HG03175 (cell line): ENCODE results near the gene HPN.
A peak's percentile ranks its signal among the peaks of the same experiment; 100 is the strongest.
"Not testable (repeated sequence)": the region's sequence is repeated elsewhere in the genome, so short reads cannot be mapped to it uniquely, and the experiment has no call there.

Experiments
- ATAC-seq: cut with Tn5 transposase; IDR thresholded peaks from one replicate; pipeline ENCODE4 v1.9.1; 2021; ENCODE audit warnings: mild to moderate bottlenecking, moderate library complexity; ENCODE audit not compliant: unreplicated experiment

Gene HPN

DNA sequence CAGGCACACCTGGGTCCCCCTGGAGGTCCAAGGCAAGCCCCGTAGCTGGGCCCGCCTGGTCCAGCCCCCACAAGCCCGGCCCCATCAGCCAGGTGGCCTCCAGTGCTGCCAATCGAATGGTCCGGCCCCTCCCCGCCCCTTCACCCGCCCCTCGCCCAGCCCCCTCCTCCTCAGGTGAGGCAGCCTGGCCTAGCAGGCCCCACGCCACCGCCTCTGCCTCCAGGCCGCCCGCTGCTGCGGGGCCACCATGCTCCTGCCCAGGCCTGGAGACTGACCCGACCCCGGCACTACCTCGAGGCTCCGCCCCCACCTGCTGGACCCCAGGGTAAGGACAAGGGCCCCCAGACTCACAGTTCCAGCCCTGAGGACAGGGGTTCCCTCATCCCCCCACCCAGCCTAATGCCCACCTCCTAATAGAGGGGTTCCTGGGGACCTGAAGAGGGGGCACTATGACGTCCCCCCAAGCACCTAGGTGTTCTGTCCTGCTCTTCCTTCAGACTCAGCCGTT is at the start of gene HPN:
Gene HPN (plus strand): TSS at position 174 of the 508 bp plus-strand sequence. CDS start 786 bp downstream, outside the sequence.
- no peak for ATAC-seq

DNA sequence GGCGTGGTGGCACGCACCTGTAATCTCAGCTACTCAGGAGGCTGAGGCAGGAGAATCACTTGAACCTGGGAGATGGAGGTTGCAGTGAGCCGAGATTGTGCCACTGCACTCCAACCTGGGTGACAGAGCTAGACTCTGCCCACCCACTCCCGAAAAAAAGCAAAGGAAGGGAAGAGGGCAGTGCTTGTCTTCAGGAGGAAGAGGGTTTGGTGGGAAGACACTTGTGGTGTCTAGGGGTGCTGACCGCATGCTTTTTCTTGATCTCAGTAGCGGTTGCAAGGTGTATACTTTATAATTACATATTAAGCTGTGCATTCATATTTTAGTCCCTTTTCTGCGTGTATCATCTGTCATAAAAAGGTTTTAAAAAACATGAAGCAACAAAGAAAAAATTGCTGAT is 48.9 kb upstream of the HPN start:
- ATAC-seq = not testable (repeated sequence)

DNA sequence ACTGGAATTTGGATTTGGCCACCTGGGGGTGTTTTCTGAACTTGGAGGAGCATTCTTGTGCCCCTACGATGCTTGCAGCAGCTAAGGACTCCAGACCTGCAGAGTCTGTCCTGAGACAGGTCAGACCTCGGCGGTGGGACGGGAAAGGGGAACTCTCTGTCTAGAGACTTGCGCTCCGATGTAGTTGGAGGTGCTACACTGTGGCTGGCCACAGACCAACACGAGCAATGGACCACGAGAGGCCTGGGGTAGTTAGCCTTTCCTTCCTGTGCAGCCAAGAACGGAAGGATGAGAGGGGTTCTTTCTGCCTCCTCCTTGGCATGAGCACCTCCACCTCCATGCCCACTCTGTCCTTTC is 47.3 kb upstream of the HPN start:
- no peak for ATAC-seq

DNA sequence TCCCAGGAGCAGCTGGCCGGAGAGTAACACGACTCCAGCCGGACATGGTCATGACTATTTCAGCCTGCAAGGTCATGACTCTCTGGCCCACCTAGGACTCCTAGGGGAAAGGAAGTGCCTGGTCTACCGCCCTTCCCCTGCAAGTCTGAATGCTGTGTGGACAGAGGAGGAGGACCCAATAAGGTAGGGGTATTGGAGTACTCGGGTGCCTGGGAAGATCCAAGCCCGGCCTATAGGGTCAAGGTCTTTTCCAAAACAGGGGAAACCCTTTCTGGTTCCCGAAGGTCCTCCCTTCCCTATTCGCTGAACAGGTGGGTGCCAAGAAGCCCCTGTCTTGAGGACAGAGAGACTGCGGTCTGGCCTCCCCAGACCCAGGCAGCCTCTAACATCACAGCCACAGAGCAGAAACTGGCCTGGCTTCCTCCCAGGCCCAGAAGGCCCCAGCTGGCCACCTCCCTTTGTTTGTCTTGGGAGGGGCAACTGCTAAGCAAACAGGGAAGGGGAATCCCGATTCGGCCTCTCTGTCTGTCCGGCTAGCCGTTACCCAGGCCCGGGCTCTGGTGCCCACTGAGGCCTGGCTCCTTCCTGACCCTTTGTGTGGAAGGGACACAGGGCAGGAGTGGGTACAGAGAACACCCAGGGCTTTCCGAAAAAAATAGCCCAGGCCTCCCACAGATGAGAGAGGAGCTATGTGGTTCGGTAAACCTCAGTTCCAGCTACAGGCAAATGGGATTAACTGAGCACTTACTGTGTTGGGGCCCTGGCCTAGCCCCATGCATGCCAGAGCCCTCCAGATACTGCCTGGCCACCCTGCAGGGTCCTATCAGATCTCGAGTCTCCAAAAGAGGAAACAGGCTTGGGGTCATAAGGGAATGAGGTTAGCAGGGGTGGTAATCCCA is 46.6 kb upstream of the HPN start:
- no peak for ATAC-seq

DNA sequence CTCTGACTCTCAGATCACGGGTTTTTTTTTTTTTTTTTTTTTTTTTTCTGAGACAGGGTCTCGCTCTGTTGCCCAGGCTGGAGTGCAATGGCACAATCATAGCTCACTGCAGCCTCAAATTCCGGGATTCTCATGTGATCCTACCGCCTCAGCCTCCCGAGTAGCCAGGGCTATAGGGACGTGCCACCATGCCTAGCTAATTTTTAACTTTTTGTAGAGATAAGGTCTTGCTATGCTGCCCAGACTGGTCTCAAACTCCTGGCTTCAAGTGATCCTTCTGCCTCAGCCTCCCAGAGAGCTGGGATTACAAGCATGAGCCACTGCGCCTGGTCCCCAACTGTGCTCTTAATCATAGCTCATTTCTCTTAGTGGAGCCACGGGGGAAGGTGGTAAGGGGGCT is 46.0 kb upstream of the HPN start:
- ATAC-seq = no peak

DNA sequence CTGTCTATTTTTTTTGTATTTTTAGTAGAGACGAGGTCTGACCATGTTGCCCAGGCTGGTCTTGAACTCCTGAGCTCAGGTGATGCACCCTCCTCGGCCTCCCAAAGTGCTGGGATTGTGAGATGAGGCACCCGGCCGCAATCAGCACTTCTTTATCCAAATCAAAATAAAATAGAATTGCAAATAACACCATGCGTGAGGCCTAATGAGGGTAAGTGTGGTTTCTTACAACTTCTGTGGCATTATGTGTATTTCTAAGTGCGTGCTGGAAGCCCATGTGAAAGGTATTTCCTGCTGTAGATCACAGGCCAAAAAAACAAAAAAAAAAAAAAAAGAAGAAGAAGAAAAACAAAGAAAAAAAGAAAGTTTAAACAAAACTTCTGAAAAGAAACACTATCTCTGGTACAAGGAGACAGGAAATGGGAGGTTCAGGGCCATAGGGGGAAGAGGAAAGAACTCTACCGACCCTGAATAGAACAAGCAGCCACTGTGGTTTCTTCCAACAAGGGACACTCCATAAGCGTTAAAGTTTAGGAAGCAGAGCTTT is 44.4 kb upstream of the HPN start:
- ATAC-seq = no peak

DNA sequence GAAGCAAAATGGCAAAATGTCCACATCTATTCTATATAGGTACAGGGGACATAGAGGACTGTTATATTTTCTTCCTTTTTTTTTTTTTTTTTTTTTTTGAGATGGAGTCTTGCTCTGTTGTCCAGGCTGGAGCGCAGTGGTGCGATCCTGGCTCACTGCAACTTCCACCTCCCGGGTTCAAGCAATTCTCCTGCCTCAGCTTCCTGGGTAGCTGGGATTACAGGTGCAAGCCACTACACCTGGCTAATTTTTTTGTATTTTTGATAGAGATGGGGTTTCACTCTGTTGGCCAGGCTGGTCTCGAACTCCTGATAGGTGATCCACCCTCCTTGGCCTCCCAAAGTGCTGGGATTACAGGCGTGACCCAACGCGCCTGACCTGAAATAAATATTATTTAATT is 43.3 kb upstream of the HPN start:
- ATAC-seq = not testable (repeated sequence)

DNA sequence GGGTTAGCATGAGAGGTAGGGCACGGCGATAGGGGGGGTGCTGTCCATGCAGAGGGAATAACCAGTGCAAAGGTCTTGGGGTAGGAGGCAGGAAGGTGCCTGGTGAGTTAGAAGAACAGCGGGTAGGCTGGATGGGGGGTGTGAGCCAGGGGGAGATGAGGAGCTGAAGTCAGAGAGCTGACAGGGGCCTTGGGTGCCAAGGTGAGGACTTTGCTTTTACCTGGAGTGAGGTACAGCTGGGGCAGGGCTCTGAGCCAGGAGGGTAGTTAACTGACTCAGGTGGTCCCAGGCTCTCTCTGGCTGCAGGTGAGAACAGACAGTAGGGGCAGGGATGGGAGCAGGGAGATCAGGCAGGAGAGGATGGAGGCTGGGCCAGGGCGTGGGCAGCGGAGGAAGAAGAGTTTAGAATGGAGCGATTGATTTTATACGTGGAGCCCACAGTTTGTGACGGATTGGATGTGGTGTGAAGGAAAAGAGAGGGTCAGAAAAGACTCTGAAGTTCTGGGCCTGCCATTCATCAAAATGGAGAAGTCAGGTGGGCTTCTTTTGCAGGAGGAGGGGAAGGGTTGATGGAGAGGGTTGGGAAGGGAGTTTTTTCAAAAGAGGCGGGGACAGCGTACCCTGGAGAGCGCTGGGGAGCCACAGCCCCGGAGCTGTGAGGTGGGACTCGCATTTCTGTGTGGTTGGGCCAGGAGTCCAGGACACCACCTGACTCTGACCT is 42.6 kb upstream of the HPN start:
- ATAC-seq = no peak

DNA sequence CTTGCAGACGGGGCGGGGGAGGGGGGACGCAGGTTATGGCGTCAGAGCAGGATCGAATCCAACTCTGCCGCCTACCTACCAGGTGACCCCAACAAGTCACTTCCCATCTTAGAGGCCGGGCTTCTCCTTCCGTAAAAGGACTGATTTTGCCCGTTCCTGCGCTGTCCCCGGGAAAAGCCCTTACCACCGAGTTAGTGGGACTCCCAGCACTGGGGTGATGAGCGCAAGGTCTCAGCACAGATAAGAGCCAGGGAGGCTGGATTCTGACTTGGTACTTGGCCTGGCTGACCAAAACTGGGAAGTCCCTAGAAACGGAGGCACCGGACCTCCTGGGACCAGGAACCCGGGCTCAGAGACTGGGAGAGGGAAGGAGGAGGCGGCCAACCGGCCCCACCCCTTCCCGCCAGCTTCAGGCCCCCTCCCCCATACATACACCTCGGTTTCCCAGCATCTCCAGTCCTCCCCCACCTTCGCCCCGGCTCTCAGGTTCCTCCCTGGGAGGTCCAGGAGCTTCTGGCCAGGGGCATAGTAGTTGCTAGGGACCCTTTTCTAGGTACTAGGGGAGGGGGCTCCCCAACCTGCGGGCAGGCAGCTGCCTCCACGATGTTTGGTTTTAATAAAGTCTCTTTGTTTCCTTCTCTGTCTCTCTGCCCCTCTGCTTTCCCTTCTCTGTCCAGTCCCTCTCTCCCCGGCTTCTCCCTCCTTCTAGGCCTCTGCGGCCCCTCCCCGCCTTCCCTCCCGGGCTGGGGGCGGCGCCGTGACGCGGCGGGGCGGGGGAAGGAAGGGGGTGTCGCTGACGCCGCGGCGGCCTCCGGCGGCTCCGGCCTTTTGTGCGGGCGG is 41.8 kb upstream of the HPN start, which contains the start of gene GRAMD1A:
Gene GRAMD1A (plus strand): TSS at position 826 of the 840 bp plus-strand sequence. CDS start 156 bp downstream, outside the sequence.
- ATAC-seq = peak; percentile 43

DNA sequence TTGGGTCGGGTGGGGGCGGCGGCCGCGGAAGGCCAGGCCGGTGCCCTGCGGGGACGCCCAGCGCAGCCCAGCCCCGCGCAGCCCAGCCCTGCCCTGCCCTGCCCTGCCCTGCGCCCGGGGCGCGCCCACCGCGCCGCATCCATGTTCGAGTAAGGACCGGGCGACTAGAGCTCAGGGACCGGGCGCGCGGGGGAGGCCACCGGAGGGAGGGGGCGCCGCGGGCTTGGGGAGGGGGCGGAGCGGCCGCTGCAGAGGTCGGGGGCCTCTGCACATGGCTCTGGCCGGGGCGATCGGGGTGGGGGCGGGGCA is 41.2 kb upstream of the HPN start:
- no peak for ATAC-seq

DNA sequence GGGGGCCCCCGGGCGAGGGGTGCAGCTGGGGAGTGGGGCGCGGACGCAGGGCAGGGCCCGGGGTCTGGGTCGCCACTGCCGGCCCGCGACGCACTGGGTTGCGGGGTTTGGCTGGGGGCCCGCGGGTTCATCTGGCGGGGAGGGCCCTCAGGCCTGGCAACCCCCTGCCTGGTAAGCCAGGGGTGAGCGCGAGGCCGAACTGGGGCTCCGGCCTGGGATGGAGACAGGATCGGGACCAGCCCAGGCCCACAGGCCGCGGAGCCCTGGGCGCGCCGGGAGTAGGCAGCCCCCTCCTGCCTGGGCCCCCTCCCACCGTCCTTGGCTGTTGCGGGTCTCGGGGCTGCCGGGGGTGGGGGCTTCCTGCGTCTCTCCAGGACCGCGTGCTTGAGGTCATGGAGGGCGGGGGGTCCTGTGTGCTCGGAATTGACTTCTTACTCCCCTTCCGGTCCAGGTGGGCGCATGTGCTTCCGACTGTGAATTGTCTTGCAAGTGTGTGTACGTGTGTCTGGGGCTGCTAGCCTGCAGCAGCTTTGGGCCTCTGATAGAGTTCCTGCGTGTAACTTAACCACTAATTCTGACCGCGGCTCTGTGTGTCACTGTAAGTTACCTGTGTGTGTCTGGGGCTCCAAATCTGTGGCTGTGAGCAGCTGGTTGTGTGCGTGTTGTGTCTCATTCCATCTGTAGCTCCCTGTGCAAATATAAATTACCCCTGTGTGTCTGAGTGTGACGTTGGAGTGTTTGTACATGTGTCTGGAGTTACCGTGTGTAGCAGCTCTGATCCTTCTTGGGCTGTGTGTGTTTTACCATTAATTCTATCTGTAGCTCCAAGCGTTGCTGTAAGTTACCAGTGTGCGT is 40.6 kb upstream of the HPN start:
- peak; percentile 13 for ATAC-seq

DNA sequence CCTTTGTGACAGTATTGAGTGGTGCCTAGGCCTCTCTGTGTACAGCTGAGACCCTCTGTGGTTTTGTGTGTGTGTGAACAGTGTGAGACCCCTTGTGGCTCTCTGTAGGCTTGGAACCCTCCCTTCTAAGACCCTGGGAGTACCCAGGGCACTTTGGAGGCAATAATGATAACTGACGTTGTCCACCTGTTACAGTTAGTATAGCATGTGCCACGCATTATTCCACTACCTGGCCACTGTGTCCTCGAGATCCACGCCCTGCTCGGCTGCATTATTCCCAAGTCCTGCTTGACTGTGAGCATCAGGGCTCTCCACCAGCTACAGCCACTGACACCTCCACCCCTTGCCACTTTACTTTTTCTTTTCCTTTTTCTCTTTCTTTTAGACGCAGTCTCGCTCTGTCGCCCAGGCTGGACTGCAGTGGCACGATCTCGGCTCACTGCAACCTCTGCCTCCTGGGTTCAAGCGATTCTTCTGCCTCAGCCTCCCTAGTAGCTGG is 39.4 kb upstream of the HPN start:
- ATAC-seq = no peak

DNA sequence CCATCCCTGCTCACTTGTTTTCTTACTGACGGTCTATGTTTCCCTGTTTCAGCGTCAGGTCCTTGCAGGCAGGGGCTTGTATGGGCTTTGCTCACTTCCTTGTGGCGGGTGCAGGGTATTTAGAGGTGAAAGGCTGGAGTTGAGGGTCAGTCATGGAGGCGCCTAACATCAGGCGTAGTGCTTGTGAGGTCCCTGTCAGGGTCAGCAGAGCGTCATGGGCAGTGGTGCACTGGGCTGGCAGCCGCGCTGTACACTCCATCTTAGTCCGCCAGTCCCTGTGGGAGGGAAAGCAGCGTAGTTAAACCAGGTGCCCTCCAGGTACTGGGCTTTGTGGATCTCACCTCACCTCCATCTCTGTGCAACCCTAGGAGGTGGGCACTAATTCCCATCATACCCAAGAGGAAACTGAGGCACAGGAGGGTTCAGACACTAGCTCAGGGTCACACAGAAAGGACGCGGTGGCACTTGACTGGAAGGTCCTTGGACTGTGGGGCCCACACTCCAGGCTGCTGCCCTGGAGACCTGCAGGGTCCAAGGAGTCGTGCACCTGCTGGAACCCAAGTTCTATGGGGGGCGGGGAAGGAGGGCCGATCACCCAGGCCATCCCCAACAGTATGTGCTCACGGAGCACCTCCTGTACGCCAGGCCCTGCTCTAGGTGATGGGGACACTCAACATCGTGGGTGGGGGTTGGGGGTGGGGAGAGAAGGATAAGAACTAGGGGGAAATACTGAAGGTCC is 36.8 kb upstream of the HPN start:
- ATAC-seq = no peak

DNA sequence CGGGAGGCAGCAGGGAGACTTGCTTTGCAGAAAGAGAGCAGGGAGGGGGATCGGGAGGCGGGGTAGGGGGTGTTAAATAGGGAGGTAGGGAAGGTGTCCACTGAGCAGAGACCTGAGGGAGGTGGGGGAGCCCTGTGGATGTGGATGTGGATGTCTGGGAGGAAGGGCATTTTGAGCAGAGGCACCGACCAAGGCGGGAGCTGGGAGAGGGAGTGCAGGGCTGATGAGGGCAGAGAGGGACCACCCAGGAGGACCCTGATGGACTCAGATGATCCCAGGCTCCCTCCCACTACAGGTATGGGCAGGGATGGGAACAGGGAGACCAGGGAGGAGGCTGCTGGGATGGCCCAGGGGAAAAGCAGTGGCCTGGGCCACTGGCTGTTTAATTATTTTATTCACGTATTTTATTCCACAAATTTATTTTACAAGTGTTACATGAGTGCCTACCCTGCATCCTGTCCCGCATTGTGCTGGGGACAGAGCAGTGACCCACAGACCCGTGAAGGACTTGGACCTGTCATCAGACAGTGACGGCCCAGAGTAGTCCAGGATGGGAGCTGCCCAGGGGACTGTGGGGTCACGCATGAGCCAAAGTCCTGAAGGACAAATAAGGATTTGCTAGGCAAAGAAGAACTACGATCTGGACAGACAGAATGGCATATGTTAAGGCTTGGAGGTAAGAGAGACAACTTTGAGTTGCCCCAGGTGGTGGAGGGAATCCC is 36.1 kb upstream of the HPN start:
- no peak for ATAC-seq

DNA sequence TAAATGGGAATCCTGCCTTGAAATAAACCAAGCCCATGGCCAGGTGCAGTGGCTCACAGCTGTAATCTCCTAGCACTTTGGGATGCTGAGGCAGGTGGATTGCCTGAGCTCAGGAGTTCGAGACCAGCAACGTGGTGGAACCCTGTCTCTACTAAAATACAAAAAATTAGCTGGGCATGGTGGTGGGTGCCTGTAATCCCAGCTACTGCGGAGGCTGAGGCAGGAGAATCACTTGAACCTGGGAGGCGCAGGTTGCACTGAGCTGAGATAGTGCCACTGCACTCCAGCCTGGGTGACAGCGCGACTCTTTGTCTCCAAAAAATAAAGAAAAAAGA is 35.5 kb upstream of the HPN start:
- ATAC-seq = not testable (repeated sequence)

DNA sequence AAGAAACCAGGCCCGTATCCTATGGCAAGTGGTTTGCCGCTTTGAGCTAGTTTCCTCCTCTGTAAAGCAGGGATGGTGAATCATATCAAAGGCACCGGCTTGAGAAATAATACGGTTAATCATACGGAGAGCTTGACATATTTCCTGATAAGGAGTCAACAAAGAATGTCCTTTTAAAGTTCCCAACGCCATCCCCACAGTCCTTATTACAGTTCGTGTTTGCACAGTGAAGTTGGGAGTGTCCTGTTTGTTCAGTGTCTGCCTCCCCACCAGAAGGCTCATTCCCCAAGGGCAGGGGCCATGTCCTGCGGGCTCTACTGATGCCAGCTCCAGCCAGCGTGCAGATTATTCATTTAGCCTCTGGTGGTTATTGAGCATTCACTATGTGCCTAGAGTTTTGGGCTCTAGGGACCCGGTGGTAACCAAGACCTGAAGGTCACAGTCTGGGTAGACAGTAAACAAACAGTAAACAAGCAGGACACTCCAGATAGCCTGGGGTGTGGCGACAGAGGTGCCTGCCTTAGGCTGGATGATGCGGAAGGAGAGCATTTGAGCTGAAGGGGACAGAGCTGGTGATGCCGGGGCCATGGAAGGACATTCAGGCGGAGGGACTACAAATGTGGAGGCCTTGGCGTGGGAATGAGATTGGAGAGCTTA is 35.1 kb upstream of the HPN start:
- no peak for ATAC-seq

DNA sequence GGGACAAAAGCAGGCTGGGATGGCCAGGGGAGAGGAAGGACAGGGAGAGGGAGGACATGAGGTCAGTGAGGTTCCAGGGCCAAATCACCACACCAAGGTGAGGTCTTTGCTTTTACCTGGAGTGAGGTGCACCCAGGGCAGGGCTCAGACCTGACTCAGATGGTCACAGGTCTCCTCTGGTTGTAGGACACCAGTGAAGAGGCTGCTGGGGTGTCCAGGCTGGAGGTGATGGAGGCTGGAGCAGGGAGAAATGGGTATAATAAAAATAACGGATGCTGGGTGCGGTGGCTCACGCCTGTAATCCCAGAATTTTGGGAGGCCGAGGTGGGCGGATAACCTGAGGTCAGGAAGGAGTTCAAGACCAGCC is 34.5 kb upstream of the HPN start:
- ATAC-seq = no peak

DNA sequence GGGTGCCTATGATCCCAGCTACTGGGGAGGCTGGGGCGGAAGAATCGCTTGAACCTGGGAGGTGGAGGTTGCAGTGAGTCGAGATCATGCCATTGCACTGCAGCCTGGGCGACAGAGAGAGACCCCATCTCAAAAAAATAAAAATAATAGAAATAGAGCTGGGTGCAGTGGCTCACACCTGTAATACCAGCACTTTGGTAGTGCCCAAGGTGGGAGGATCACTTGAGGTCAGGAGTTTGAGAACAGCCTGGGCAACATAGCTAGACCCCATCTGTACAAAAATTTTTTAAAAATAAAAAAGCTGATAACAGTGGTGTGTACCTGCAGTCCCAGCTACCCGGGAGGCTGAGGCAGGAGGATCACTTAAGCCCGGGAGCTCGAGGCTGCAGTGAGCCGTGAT is 34.1 kb upstream of the HPN start:
- not testable (repeated sequence) for ATAC-seq
